Fibroblast of skin of back (primary cell): Measurements from ENCODE around the gene DSG3.

Experiments used
- DNase-seq: peaks from one replicate; pipeline ENCODE4 v3.0.0-alpha.2; 2013

Gene DSG3

GRCh38 chr18:31526374-31526773, 78.8 kb downstream of the DSG3 start:
- DNase-seq: no peak
